GM21447 (cell line): ENCODE measurements around the gene RAB23.

Experiments used
- ATAC-seq: cut with Tn5 transposase; IDR thresholded peaks from one replicate; pipeline ENCODE4 v1.9.1; 2021; ENCODE audit not compliant: unreplicated experiment

RAB23 gene

DNA sequence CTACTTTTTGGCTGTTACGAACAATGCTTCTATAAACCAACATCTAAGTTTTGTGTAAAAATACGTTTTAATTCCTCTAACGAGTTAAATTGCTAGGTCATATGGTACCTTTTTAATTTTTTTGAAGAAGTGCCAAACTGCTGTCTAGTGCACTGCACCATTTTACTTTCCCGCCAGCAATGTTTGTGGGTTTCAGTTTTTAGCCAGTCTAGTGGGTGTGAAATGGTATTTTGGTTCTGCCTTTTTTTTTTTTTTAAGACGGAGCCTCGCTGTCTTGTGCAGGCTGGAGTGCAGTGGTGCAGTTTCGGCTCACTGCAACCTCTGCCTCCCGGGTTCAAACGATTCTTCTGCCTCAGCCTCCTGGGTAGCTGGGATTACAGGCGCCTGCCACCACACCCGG, 84.1 kb downstream of the RAB23 start:
- no peak for ATAC-seq

DNA sequence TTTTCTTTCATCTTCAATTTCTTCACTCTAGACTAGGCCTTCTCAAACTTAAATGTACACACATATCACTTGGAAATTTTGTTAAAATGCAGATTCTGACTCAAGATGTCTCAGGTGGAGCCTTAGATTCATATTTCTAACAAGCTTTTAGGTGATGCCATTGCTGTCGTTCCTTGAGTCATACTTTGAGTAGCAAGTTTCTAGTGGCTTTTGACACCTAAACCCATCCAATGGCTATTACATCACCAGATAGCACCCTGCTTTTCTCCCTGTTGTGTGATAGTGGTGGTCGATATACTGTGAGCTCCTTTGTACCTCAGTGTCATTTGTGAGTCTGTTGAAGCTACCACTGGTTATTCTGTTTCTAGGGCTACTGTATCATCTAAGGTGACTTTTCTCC, 84.8 kb downstream of the RAB23 start:
- no peak for ATAC-seq
